ENCODE data around the gene GPR55.
A peak's percentile ranks its signal among the peaks of the same experiment; 100 is the strongest.

GPR55 gene

GRCh38 chr2:230922951-230923717, 1.9 kb downstream of the GPR55 start (continued):
- TF ChIP-seq KLF1 (tag by site-specific recombination; IDR thresholded peaks at IDR 0.05) (no peak), ZSCAN4 (tag by site-specific recombination; IDR thresholded peaks at IDR 0.05) (no peak), ZNF354C (tag by site-specific recombination; IDR thresholded peaks at IDR 0.05; ENCODE audit: borderline replicate concordance, low read depth) (no peak), ZNF555 (tag by site-specific recombination; conservative IDR thresholded peaks at IDR 0.05) (no peak), HOXD13 (CRISPR knock-in tag; IDR thresholded peaks at IDR 0.05; ENCODE audit: borderline replicate concordance) (no peak), ZNF830 (tag by site-specific recombination; IDR thresholded peaks at IDR 0.05; ENCODE audit: low read depth) (no peak), ZNF529 (tag by site-specific recombination; IDR thresholded peaks at IDR 0.05; ENCODE audit: insufficient replicate concordance) (no peak), ZNF140 (tag by site-specific recombination; IDR thresholded peaks at IDR 0.05) (no peak)
- TF ChIP-seq, protein P1, sequence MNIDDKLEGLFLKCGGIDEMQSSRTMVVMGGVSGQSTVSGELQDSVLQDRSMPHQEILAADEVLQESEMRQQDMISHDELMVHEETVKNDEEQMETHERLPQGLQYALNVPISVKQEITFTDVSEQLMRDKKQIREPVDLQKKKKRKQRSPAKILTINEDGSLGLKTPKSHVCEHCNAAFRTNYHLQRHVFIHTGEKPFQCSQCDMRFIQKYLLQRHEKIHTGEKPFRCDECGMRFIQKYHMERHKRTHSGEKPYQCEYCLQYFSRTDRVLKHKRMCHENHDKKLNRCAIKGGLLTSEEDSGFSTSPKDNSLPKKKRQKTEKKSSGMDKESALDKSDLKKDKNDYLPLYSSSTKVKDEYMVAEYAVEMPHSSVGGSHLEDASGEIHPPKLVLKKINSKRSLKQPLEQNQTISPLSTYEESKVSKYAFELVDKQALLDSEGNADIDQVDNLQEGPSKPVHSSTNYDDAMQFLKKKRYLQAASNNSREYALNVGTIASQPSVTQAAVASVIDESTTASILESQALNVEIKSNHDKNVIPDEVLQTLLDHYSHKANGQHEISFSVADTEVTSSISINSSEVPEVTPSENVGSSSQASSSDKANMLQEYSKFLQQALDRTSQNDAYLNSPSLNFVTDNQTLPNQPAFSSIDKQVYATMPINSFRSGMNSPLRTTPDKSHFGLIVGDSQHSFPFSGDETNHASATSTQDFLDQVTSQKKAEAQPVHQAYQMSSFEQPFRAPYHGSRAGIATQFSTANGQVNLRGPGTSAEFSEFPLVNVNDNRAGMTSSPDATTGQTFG (tag by site-specific recombination; IDR thresholded peaks at IDR 0.05; ENCODE audit: borderline replicate concordance) = no peak

GRCh38 chr2:230921806-230922595, 3.0 kb downstream of the GPR55 start:
- POLR2A ChIA-PET = no interaction called here
- no peak overlapping the region for H3K4me3 ChIP-seq (ENCODE audit: low read depth, low read length)
- H3K4me1 ChIP-seq (ENCODE audit: control insufficient read depth, insufficient read depth, low read length) = no peaks in the 10 kb centered on the region
- no peak overlapping the region for H3K27ac ChIP-seq (ENCODE audit: extremely low read depth, low read depth, low read length)
- H3K9me3 ChIP-seq (ENCODE audit: control insufficient read depth, insufficient read depth, low read depth, low read length) = no peaks in the 10 kb centered on the region
- CTCF ChIA-PET = interaction anchor here (3.0 kb wide), 1 partner anchor 9 kb away, joined by 15 read pairs; no protein-coding TSS in a partner anchor
- TF ChIP-seq ZNF423 (tag by site-specific recombination; IDR thresholded peaks at IDR 0.05) (no peak), PRDM1 (tag by site-specific recombination; IDR thresholded peaks at IDR 0.05) (0 out of 2 replicates have a peak, but pooled peaks have one; percentile 21)
- no peaks in the 10 kb centered on the region for H3K36me3 ChIP-seq (ENCODE audit: control insufficient read depth in 2 of 2, insufficient read depth in 1 of 2, low read length in 2 of 2)

DNA sequence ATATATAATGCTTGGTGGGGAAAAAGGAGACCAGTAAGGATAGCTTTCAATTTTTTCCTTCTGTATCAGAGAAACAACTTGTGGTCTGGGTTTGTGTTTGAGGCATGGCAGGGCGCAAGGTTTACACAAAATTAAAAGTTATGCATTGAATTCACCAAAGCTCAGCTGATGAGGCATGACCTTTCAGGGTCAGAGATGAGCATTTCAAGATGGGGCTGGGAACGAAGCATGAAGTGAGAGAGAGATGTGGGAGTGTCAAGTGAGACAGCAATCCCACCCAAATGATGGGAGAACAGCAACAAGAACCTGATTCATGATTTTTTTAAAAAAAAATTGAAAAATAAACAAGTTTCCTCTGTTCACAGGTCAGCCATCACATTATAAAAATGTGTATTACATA, 4.9 kb downstream of the GPR55 start:
- H3K36me3 ChIP-seq (ENCODE audit: control insufficient read depth in 2 of 2, insufficient read depth in 1 of 2, low read length in 2 of 2) = no peaks in the 10 kb centered on the region
- TF ChIP-seq ZFP37 (tag by site-specific recombination; IDR thresholded peaks at IDR 0.05) = no peak
- ChIA-PET CTCF (interaction anchor here (0.6 to 1.7 kb wide), 4 partner anchors 67 to 227 kb away, joined by 3 to 4 read pairs (median 4); no protein-coding TSS in a partner anchor), POLR2A (no interaction called here)
- H3K4me1 ChIP-seq (ENCODE audit: control insufficient read depth, insufficient read depth, low read length) = no peaks in the 10 kb centered on the region
- H3K27ac ChIP-seq (ENCODE audit: extremely low read depth, low read depth, low read length) = no peak overlapping the region
- H3K9me3 ChIP-seq (ENCODE audit: control insufficient read depth, insufficient read depth, low read depth, low read length) = no peaks in the 10 kb centered on the region
- H3K4me3 ChIP-seq (ENCODE audit: low read depth, low read length) = no peak overlapping the region

DNA sequence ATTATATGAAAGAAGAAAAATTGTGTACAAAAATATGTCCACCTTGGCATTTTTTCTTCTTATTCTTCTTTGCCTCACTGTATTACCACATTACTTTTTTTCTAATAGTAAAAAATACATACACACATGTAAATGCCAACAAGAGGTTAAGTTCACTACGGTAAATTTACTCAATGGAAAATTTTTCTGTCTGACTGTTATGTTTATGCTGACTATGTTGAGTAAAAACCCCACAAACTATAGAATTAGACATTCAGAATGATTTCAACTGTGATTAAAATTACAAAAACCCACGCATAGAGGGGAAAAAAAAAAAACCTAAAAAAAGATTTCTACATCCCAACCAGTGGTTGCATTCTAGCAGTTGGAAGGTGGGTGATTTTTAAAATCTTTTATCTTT, 5.4 kb downstream of the GPR55 start:
- H3K27ac ChIP-seq (ENCODE audit: extremely low read depth, low read depth, low read length) = no peak overlapping the region
- CTCF ChIA-PET = interaction anchor here (0.6 to 1.7 kb wide), 2 partner anchors 71 to 227 kb away, joined by 3 to 4 read pairs; no protein-coding TSS in a partner anchor
- POLR2A ChIA-PET = no interaction called here
- TF ChIP-seq KLF16 (tag by site-specific recombination; IDR thresholded peaks at IDR 0.05) (no peak), ZNF514 (tag by site-specific recombination; IDR thresholded peaks at IDR 0.05) (no peak), ZBTB10 (tag by site-specific recombination; IDR thresholded peaks at IDR 0.05) (no peak), ZNF16 (tag by site-specific recombination; IDR thresholded peaks at IDR 0.05; ENCODE audit: low read depth) (no peak), ZNF558 (tag by site-specific recombination; IDR thresholded peaks at IDR 0.05) (no peak)
- TF ChIP-seq, protein P2, sequence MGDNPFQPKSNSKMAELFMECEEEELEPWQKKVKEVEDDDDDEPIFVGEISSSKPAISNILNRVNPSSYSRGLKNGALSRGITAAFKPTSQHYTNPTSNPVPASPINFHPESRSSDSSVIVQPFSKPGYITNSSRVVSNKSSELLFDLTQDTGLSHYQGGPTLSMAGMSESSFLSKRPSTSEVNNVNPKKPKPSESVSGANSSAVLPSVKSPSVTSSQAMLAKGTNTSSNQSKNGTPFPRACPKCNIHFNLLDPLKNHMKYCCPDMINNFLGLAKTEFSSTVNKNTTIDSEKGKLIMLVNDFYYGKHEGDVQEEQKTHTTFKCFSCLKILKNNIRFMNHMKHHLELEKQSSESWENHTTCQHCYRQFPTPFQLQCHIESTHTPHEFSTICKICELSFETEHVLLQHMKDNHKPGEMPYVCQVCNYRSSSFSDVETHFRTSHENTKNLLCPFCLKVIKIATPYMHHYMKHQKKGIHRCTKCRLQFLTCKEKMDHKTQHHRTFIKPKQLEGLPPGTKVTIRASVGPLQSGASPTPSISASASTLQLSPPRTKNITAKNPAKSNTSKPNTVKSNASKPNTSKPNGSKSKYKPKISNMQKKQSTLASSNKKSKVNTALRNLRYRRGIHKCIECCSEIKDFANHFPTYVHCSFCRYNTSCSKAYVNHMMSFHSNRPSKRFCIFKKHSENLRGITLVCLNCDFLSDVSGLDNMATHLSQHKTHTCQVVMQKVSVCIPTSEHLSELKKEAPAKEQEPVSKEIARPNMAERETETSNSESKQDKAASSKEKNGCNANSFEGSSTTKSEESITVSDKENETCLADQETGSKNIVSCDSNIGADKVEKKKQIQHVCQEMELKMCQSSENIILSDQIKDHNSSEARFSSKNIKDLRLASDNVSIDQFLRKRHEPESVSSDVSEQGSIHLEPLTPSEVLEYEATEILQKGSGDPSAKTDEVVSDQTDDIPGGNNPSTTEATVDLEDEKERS (tag by site-specific recombination; IDR thresholded peaks at IDR 0.05) = no peak

More for the DNA sequence above, 5.4 kb downstream of the GPR55 start:
- Histone ChIP-seq H3K4me1 (ENCODE audit: control insufficient read depth, insufficient read depth, low read length) (no peaks in the 10 kb centered on the region), H3K9me3 (ENCODE audit: control insufficient read depth, insufficient read depth, low read depth, low read length) (no peaks in the 10 kb centered on the region), H3K36me3 (ENCODE audit: control insufficient read depth in 2 of 2, insufficient read depth in 1 of 2, low read length in 2 of 2) (no peaks in the 10 kb centered on the region), H3K4me3 (ENCODE audit: low read depth, low read length) (no peak overlapping the region)
